ENCODE data around the gene BAAT. TPM values are rescaled to one million over a fixed set of nuclear protein-coding genes. Genes with fewer than 3 reads are reported as not detected.

Gene BAAT
- total RNA-seq, 1 experiment from 2014 or later, result not detected

DNA sequence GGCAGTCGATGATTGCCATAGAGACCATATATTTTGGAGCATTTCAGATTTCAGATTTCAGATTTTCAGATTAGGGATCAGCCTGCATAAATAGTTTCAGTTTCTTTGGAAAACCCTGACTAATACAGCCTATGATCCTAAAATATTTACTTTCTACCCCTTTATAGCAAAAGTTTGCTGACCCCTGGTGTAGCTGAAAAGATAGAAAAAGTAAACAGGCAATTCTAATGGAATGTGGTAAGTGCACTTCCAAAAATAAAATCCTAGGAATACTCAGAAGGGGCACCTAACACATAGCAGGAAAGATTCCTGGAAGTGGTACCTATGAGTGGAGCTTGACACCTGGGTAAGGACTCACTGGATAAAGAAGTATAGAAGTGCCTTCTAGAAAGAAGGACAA is 34.5 kb downstream of the BAAT start:
- TF ChIP-seq CTCF (conservative IDR thresholded peaks at IDR 0.05) (no peak), EZH2 (IDR thresholded peaks at IDR 0.05; ENCODE audit: low read depth) (no peak)
- BruUV-seq (replicated peaks), result no TSS peak
- ChIA-PET CTCF (no interaction called here), POLR2A (ENCODE audit: unreplicated experiment) (no interaction called here)
- Histone ChIP-seq H3K79me2 (ENCODE audit: low read depth) (no peaks in the 10 kb centered on the region), H3K27me3 (ENCODE audit: insufficient read depth, low read depth) (peaks cover 11% of the 10 kb centered on the region; the same call in 1 of the 2 replicates), H3K9me3 (ENCODE audit: insufficient read depth, low read depth) (no peaks in the 10 kb centered on the region), H3K4me3 (no peak overlapping the region), H3K4me1 (replicated peaks; ENCODE audit: insufficient read depth) (no peaks in the 10 kb centered on the region), H3K9me2 (ENCODE audit: insufficient read depth) (no peaks in the 10 kb centered on the region), H2AFZ (no peak overlapping the region), H4K20me1 (ENCODE audit: insufficient read depth) (no peaks in the 10 kb centered on the region), H3K36me3 (ENCODE audit: low read depth) (no peaks in the 10 kb centered on the region), H3F3A (ENCODE audit: insufficient read depth, low read depth) (no peaks in the 10 kb centered on the region), H3K4me2 (no peak overlapping the region), H3K27ac (no peak overlapping the region)
- no peak for DNase-seq
- intact Hi-C loops (cut with micrococcal nuclease; ENCODE audit: unreplicated experiment), result no loop called here

- Histone ChIP-seq H2AFZ (no peak overlapping the region), H3K4me2 (no peak overlapping the region), H4K20me1 (ENCODE audit: insufficient read depth) (no peaks in the 10 kb centered on the region), H3K79me2 (ENCODE audit: low read depth) (no peaks in the 10 kb centered on the region), H3K4me1 (replicated peaks; ENCODE audit: insufficient read depth) (no peaks in the 10 kb centered on the region), H3K36me3 (ENCODE audit: low read depth) (no peaks in the 10 kb centered on the region), H3K27ac (no peak overlapping the region), H3F3A (ENCODE audit: insufficient read depth, low read depth) (no peaks in the 10 kb centered on the region), H3K4me3 (no peak overlapping the region), H3K9me2 (ENCODE audit: insufficient read depth) (no peaks in the 10 kb centered on the region), H3K27me3 (ENCODE audit: insufficient read depth, low read depth) (peaks cover 22% of the 10 kb centered on the region), H3K9me3 (ENCODE audit: insufficient read depth, low read depth) (no peaks in the 10 kb centered on the region)
- DNase-seq, result no peak
- TF ChIP-seq CTCF (conservative IDR thresholded peaks at IDR 0.05) (no peak), EZH2 (IDR thresholded peaks at IDR 0.05; ENCODE audit: low read depth) (no peak)
- ChIA-PET CTCF (no interaction called here), POLR2A (ENCODE audit: unreplicated experiment) (no interaction called here)
- intact Hi-C loops (cut with micrococcal nuclease; ENCODE audit: unreplicated experiment), result no loop called here
- BruUV-seq (replicated peaks), result no TSS peak
These were observed 42.2 kb downstream of the BAAT start for GRCh38 chr9:101342595-101342994.

DNA sequence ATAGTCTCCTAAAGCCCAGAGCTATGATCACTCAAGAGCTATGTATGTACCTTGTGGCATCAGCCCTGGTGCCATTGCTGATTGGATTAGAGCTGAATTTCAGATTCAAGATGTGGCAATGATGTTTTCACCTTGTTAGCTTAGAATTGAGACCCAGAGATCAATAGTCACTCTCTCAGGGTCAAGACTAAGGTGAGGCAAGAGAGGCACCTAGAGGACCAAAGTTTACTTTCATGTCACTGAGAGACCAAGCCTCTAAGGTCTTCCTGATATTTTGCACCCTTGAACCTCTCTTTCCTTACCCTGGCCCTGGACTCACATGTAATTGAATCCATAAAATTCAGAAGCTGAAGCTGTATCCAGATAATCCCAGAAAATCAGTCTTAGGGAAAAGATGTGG is 42.8 kb downstream of the BAAT start:
- Histone ChIP-seq H3K9me3 (ENCODE audit: insufficient read depth, low read depth) (no peaks in the 10 kb centered on the region), H4K20me1 (ENCODE audit: insufficient read depth) (no peaks in the 10 kb centered on the region), H3K79me2 (ENCODE audit: low read depth) (no peaks in the 10 kb centered on the region), H3K4me3 (no peak overlapping the region), H3K27me3 (ENCODE audit: insufficient read depth, low read depth) (peaks cover 17% of the 10 kb centered on the region), H2AFZ (no peak overlapping the region), H3K36me3 (ENCODE audit: low read depth) (no peaks in the 10 kb centered on the region), H3K27ac (no peak overlapping the region), H3K4me1 (replicated peaks; ENCODE audit: insufficient read depth) (no peaks in the 10 kb centered on the region), H3F3A (ENCODE audit: insufficient read depth, low read depth) (no peaks in the 10 kb centered on the region), H3K4me2 (no peak overlapping the region), H3K9me2 (ENCODE audit: insufficient read depth) (no peaks in the 10 kb centered on the region)
- TF ChIP-seq EZH2 (IDR thresholded peaks at IDR 0.05; ENCODE audit: low read depth), result no peak
- TF ChIP-seq CTCF (conservative IDR thresholded peaks at IDR 0.05), result no peak
- BruUV-seq (replicated peaks), result no TSS peak
- ChIA-PET CTCF (no interaction called here), POLR2A (ENCODE audit: unreplicated experiment) (no interaction called here)
- DNase-seq, result no peak
- intact Hi-C loops (cut with micrococcal nuclease; ENCODE audit: unreplicated experiment), result no loop called here
